PC-3 (cell line): ENCODE results near the gene L3HYPDH. TPM values are rescaled to one million over a fixed set of nuclear protein-coding genes. Genes with fewer than 3 reads are reported as not detected.

Source experiments
- ATAC-seq: fragments of 200-7000 bp; cut with Tn5 transposase; 2 replicates; pipeline ENCODE4 v1.9.1; 2020; ENCODE audit warnings: mild to moderate bottlenecking, moderate library complexity
- BruUV-seq: library from RNA; stranded (reverse); fragments of 400-500 nt; replicated peaks from 2 replicates; lab custom pipeline; 2021; lab: Mats Ljungman, UMichigan
- CTCF ChIA-PET: fragments of 300-600 bp; sonication (Branson Sonifier 250); formaldehyde crosslinking; loops from one replicate; lab custom pipeline; 2022; ENCODE audit warnings: antibody characterized with exemption; lab: Charles Lee
- POLR2A ChIA-PET: fragments of 300-600 bp; sonication (Branson Sonifier 250); formaldehyde crosslinking; loops from one replicate; lab custom pipeline; 2022; ENCODE audit warnings: antibody characterized with exemption; ENCODE audit not compliant: unreplicated experiment; lab: Charles Lee
- DNase-seq: peaks from one replicate; pipeline ENCODE4 v3.0.0-alpha.2; 2015
- H2AFZ ChIP-seq: fragments of 300-600 bp; sonication (generic); 2 replicates; pipeline ENCODE4 v1.6.0; 2016; ENCODE audit warnings: antibody characterized with exemption, low read length
- H3F3A ChIP-seq: fragments of 300-600 bp; sonication (generic); one replicate; pipeline ENCODE4 v1.6.0; 2017; ENCODE audit warnings: antibody characterized with exemption, low read length, control low read depth, mild to moderate bottlenecking; ENCODE audit not compliant: unreplicated experiment
- H3K27ac ChIP-seq: fragments of 300-600 bp; sonication (generic); 2 replicates; pipeline ENCODE4 v1.5.1; 2016; ENCODE audit warnings: mild to moderate bottlenecking, low read length
- H3K27me3 ChIP-seq: fragments of 300-600 bp; sonication (generic); 2 replicates; pipeline ENCODE4 v1.6.1; 2016; ENCODE audit warnings: low read length, mixed read lengths
- H3K36me3 ChIP-seq: fragments of 300-600 bp; sonication (generic); 2 replicates; pipeline ENCODE4 v1.6.1; 2016; ENCODE audit warnings: low read depth, mixed run types, low read length, mixed read lengths
- H3K4me1 ChIP-seq: fragments of 300-600 bp; sonication (generic); 2 replicates; pipeline ENCODE4 v1.5.1; 2016; ENCODE audit warnings: low read length; ENCODE audit not compliant: insufficient read depth
- H3K4me2 ChIP-seq: fragments of 300-600 bp; sonication (generic); 2 replicates; pipeline ENCODE4 v1.6.0; 2016; ENCODE audit warnings: low read length
- H3K4me3 ChIP-seq: fragments of 300-600 bp; sonication (generic); 2 replicates; pipeline ENCODE4 v1.5.1; 2016; ENCODE audit warnings: mild to moderate bottlenecking, low read length, mixed read lengths
- H3K79me2 ChIP-seq: fragments of 300-600 bp; sonication (generic); 2 replicates; pipeline ENCODE4 v1.6.1; 2017; ENCODE audit warnings: low read length, mixed read lengths
- H3K9ac ChIP-seq: fragments of 300-600 bp; sonication (generic); 2 replicates; pipeline ENCODE4 v1.6.0; 2016; ENCODE audit warnings: mild to moderate bottlenecking, low read length
- H3K9me2 ChIP-seq: fragments of 300-600 bp; sonication (generic); replicated peaks from 2 replicates; pipeline ENCODE4 v1.6.1; 2016; ENCODE audit warnings: mixed run types, low read length, mixed read lengths
- H3K9me3 ChIP-seq: fragments of 300-600 bp; sonication (generic); 2 replicates; pipeline ENCODE4 v1.6.1; 2016; ENCODE audit warnings: low read length, mixed read lengths
- H4K20me1 ChIP-seq: fragments of 300-600 bp; sonication (generic); 2 replicates; pipeline ENCODE4 v1.6.1; 2016; ENCODE audit warnings: low read length, mixed read lengths
- CTCF ChIP-seq: fragments of 300-600 bp; sonication (generic); conservative IDR thresholded peaks from 2 replicates; pipeline ENCODE4 v1.5.1; 2017; ENCODE audit warnings: antibody characterized with exemption, low read depth, mild to moderate bottlenecking, low read length
- EZH2 ChIP-seq: fragments of 300-600 bp; sonication (generic); IDR thresholded peaks from one replicate; pipeline ENCODE4 v1.6.1; 2017; ENCODE audit warnings: antibody characterized with exemption, mild to moderate bottlenecking, low read length; ENCODE audit not compliant: unreplicated experiment
- EZH2phosphoT487 ChIP-seq: fragments of 300-600 bp; sonication (generic); IDR thresholded peaks from 2 replicates; pipeline ENCODE4 v1.6.1; 2018; ENCODE audit warnings: mild to moderate bottlenecking, antibody characterized with exemption, low read length, borderline replicate concordance
- intact Hi-C: fragments of 100-400 bp; cut with micrococcal nuclease; formaldehyde crosslinking; loops from 2 replicates; pipeline ENCODE4 v1.9.0; 2023
- total RNA-seq: library from RNA; depleted of rRNA; stranded (reverse); fragments of >200 nt; gene quantifications from 2 replicates; pipeline ENCODE4 v1.2.3, GENCODE V29; 2014

Gene L3HYPDH
- total RNA-seq, 1 experiment from 2014 or later = 117 TPM

- Histone ChIP-seq H3K9me2 (no peaks in the 10 kb centered on the region), H3K4me1 (peaks cover 42% of the 10 kb centered on the region), H4K20me1 (peaks cover 18% of the 10 kb centered on the region), H3K9me3 (no peaks in the 10 kb centered on the region), H3K4me2 (peak overlapping the region; percentile 79), H3K27ac (peak overlapping the region; percentile 83), H3K9ac (peak overlapping the region; percentile 88), H3F3A (peaks cover 16% of the 10 kb centered on the region), H3K36me3 (peaks cover 29% of the 10 kb centered on the region), H3K4me3 (peak overlapping the region; percentile 79), H3K27me3 (no peaks in the 10 kb centered on the region), H2AFZ (no peak overlapping the region), H3K79me2 (peaks cover 90% of the 10 kb centered on the region)
- BruUV-seq = no TSS peak
- ChIA-PET POLR2A (no interaction called here), CTCF (interaction anchor here (0.6 kb wide), 2 partner anchors 94 to 95 kb away, joined by 3 read pairs; partner anchors contain the start of gene CCDC175)
- peak; percentile 99 for DNase-seq
- ATAC-seq = peak; percentile 21
- TF ChIP-seq EZH2phosphoT487 (no peak), EZH2 (no peak), CTCF (no peak; the same call in 1 of the 2 replicates)
- intact Hi-C loops = loop anchor here (1.0 to 10.0 kb wide), 6 partner anchors 17 to 1237 kb away; partner anchors contain the start of genes DAAM1, GPR135, PPM1A and PSMA3
Observed at GRCh38 chr14:59481871-59482540, 2.2 kb downstream of the L3HYPDH start.

GRCh38 chr14:59481407-59481806, 2.8 kb downstream of the L3HYPDH start:
- POLR2A ChIA-PET = no interaction called here
- Histone ChIP-seq H3F3A (peaks cover 16% of the 10 kb centered on the region), H2AFZ (no peak overlapping the region), H3K9me2 (no peaks in the 10 kb centered on the region), H3K79me2 (peaks cover 88% of the 10 kb centered on the region), H3K9ac (0 out of 2 replicates have a peak overlapping the region, but pooled peaks have one; percentile 0), H3K27ac (peak overlapping the region; percentile 83), H3K4me3 (peak overlapping the region; percentile 79), H3K4me1 (peaks cover 39% of the 10 kb centered on the region), H3K4me2 (peak overlapping the region; percentile 79), H3K27me3 (no peaks in the 10 kb centered on the region), H3K36me3 (peaks cover 34% of the 10 kb centered on the region), H4K20me1 (peaks cover 20% of the 10 kb centered on the region), H3K9me3 (no peaks in the 10 kb centered on the region)
- TF ChIP-seq EZH2phosphoT487 (no peak), EZH2 (no peak), CTCF (no peak)
- BruUV-seq = no TSS peak
- intact Hi-C loops = loop anchor here (5.0 to 10.0 kb wide), 3 partner anchors 204 to 1237 kb away; partner anchors contain the start of genes PPM1A and PSMA3
- DNase-seq (no peak), ATAC-seq (no peak)
- CTCF ChIA-PET = no interaction called here

GRCh38 chr14:59480166-59480565, 4.0 kb downstream of the L3HYPDH start:
- no peaks in the 10 kb centered on the region for H3K9me2 ChIP-seq
- no peak overlapping the region for H2AFZ ChIP-seq
- no peak overlapping the region for H3K27ac ChIP-seq
- peaks cover 76% of the 10 kb centered on the region for H3K79me2 ChIP-seq
- H3K36me3 ChIP-seq = peaks cover 47% of the 10 kb centered on the region
- H3K9me3 ChIP-seq = no peaks in the 10 kb centered on the region
- peak overlapping the region; percentile 79; the same call in 1 of the 2 replicates for H3K4me3 ChIP-seq
- H3K4me1 ChIP-seq = peaks cover 32% of the 10 kb centered on the region
- H3K4me2 ChIP-seq = peak overlapping the region; percentile 79
- intact Hi-C loops = loop anchor here (5.0 to 10.0 kb wide), 3 partner anchors 203 to 1235 kb away; partner anchors contain the start of genes PPM1A and PSMA3
- ATAC-seq = no peak
- peaks cover 16% of the 10 kb centered on the region for H3F3A ChIP-seq
- ChIA-PET CTCF (no interaction called here), POLR2A (no interaction called here)
- no TSS peak for BruUV-seq
- H4K20me1 ChIP-seq = peaks cover 21% of the 10 kb centered on the region
- DNase-seq = no peak
- no peaks in the 10 kb centered on the region for H3K27me3 ChIP-seq
- no peak overlapping the region for H3K9ac ChIP-seq
- TF ChIP-seq EZH2phosphoT487 (no peak), EZH2 (no peak), CTCF (no peak)
